HEK293 (cell line): ENCODE measurements around the gene NECAB3.

Experiments used
- CTCF ChIA-PET: fragments of 350-600 bp; formaldehyde crosslinking; extraction: SDS; loops from one replicate; lab custom pipeline; 2021; ENCODE audit warnings: antibody characterized with exemption; lab: Yijun Ruan, JAX
- POLR2A ChIA-PET: fragments of 300-600 bp; formaldehyde crosslinking; extraction: SDS; loops from one replicate; lab custom pipeline; 2020; ENCODE audit warnings: antibody characterized with exemption, inconsistent platforms; lab: Yijun Ruan, JAX
- H3K27ac ChIP-seq: fragments of 200-500 bp; sonication (Bioruptor generic); 2 replicates; pipeline ENCODE4 v1.5.1; 2014; ENCODE audit warnings: low read depth, low read length, control low read depth, inconsistent platforms; ENCODE audit errors: extremely low read depth
- H3K36me3 ChIP-seq, 2 experiments: fragments of 200-500 bp in 1 of 2; sonication (Bioruptor generic) in 1 of 2; 1 replicate in 1 of 2; 2 replicates in 1 of 2; pipeline ENCODE4 v1.5.1; 2014 to 2017; ENCODE audit warnings: inconsistent platforms in 2 of 2, low read length in 2 of 2; ENCODE audit not compliant: control insufficient read depth in 2 of 2, insufficient read depth in 1 of 2
- H3K4me1 ChIP-seq: fragments of 200-500 bp; sonication (Bioruptor generic); 2 replicates; pipeline ENCODE4 v1.5.1; 2014; ENCODE audit warnings: mild to moderate bottlenecking, low read length, inconsistent platforms; ENCODE audit not compliant: control insufficient read depth, insufficient read depth
- H3K4me3 ChIP-seq: 2 replicates; pipeline ENCODE4 v1.5.1; 2011; ENCODE audit warnings: low read depth, mild to moderate bottlenecking, control low read depth, low read length, moderate library complexity
- H3K9me3 ChIP-seq: fragments of 200-500 bp; sonication (Bioruptor generic); 2 replicates; pipeline ENCODE4 v1.5.1; 2014; ENCODE audit warnings: low read depth, low read length, inconsistent platforms; ENCODE audit not compliant: control insufficient read depth, insufficient read depth
- OSR2 ChIP-seq: fragments of 450-650 bp; formaldehyde crosslinking; IDR thresholded peaks from 2 replicates; pipeline ENCODE4 v1.5.1; 2016; ENCODE audit warnings: missing biosample characterization, missing genetic modification characterization
- REPIN1 ChIP-seq: fragments of 450-650 bp; formaldehyde crosslinking; IDR thresholded peaks from 2 replicates; pipeline ENCODE4 v1.5.1; 2017; ENCODE audit warnings: missing biosample characterization, missing genetic modification characterization, low read depth
- SCRT2 ChIP-seq: fragments of 450-650 bp; formaldehyde crosslinking; IDR thresholded peaks from 2 replicates; pipeline ENCODE4 v1.5.1; 2016; ENCODE audit warnings: missing biosample characterization, missing genetic modification characterization
- TCF7L2 ChIP-seq: IDR thresholded peaks from 2 replicates; pipeline ENCODE4 v1.6.1; 2011; ENCODE audit warnings: low read depth, mild to moderate bottlenecking, inconsistent platforms, low read length, moderate library complexity, borderline replicate concordance
- ZBTB7A ChIP-seq: fragments of 450-650 bp; formaldehyde crosslinking; IDR thresholded peaks from 2 replicates; pipeline ENCODE4 v1.5.1; 2016; ENCODE audit warnings: low read depth, missing biosample characterization, missing genetic modification characterization
- ZFP3 ChIP-seq: fragments of 450-650 bp; formaldehyde crosslinking; IDR thresholded peaks from 2 replicates; pipeline ENCODE4 v1.5.1; 2016; ENCODE audit warnings: low read depth, missing biosample characterization, missing genetic modification characterization
- ZNF133 ChIP-seq: fragments of 450-650 bp; formaldehyde crosslinking; IDR thresholded peaks from 2 replicates; pipeline ENCODE4 v1.5.1; 2016; ENCODE audit warnings: missing biosample characterization, missing genetic modification characterization
- ZNF155 ChIP-seq: fragments of 450-650 bp; formaldehyde crosslinking; IDR thresholded peaks from 2 replicates; pipeline ENCODE4 v1.5.1; 2016; ENCODE audit warnings: missing biosample characterization, missing genetic modification characterization
- ZNF221 ChIP-seq: fragments of 450-650 bp; formaldehyde crosslinking; IDR thresholded peaks from 2 replicates; pipeline ENCODE4 v1.5.1; 2017; ENCODE audit warnings: missing biosample characterization, missing genetic modification characterization, borderline replicate concordance
- ZNF266 ChIP-seq: fragments of 450-650 bp; formaldehyde crosslinking; IDR thresholded peaks from 2 replicates; pipeline ENCODE4 v1.5.1; 2016; ENCODE audit warnings: missing biosample characterization, missing genetic modification characterization, low read depth
- ZNF335 ChIP-seq: fragments of 450-650 bp; formaldehyde crosslinking; conservative IDR thresholded peaks from 2 replicates; pipeline ENCODE4 v1.5.1; 2016; ENCODE audit warnings: missing biosample characterization, missing genetic modification characterization
- ZNF350 ChIP-seq: fragments of 450-650 bp; formaldehyde crosslinking; IDR thresholded peaks from 2 replicates; pipeline ENCODE4 v1.5.0; 2017; ENCODE audit warnings: missing biosample characterization, mild to moderate bottlenecking, missing genetic modification characterization
- ZNF37A ChIP-seq: fragments of 450-650 bp; IDR thresholded peaks from 2 replicates; pipeline ENCODE4 v1.5.1; 2018; ENCODE audit warnings: missing biosample characterization, missing genetic modification characterization
- ZNF391 ChIP-seq: fragments of 450-650 bp; formaldehyde crosslinking; IDR thresholded peaks from 2 replicates; pipeline ENCODE4 v1.5.1; 2016; ENCODE audit warnings: low read depth, missing biosample characterization, missing genetic modification characterization, borderline replicate concordance
- ZNF623 ChIP-seq: fragments of 450-650 bp; formaldehyde crosslinking; IDR thresholded peaks from 2 replicates; pipeline ENCODE4 v1.5.1; 2016; ENCODE audit warnings: missing biosample characterization, missing genetic modification characterization
- ZNF654 ChIP-seq: fragments of 450-650 bp; formaldehyde crosslinking; IDR thresholded peaks from 2 replicates; pipeline ENCODE4 v1.5.1; 2016; ENCODE audit warnings: low read depth, missing biosample characterization, missing genetic modification characterization
- ZNF658 ChIP-seq: fragments of 450-650 bp; formaldehyde crosslinking; IDR thresholded peaks from 2 replicates; pipeline ENCODE4; 2016; ENCODE audit warnings: missing biosample characterization, missing genetic modification characterization
- ZNF660 ChIP-seq: fragments of 450-650 bp; IDR thresholded peaks from 2 replicates; pipeline ENCODE4 v1.5.1; 2018; ENCODE audit warnings: missing biosample characterization, mild to moderate bottlenecking, missing genetic modification characterization
- ZNF707 ChIP-seq: fragments of 450-650 bp; formaldehyde crosslinking; IDR thresholded peaks from 2 replicates; pipeline ENCODE4 v1.5.1; 2016; ENCODE audit warnings: missing biosample characterization, missing genetic modification characterization
- ZNF76 ChIP-seq: fragments of 450-650 bp; formaldehyde crosslinking; IDR thresholded peaks from 2 replicates; pipeline ENCODE4; 2016; ENCODE audit warnings: low read depth, missing biosample characterization, missing genetic modification characterization, borderline replicate concordance
- ZNF777 ChIP-seq: fragments of 450-650 bp; formaldehyde crosslinking; IDR thresholded peaks from 2 replicates; pipeline ENCODE4 v1.5.1; 2017; ENCODE audit warnings: missing biosample characterization, missing genetic modification characterization, borderline replicate concordance
- ZNF837 ChIP-seq: fragments of 450-650 bp; formaldehyde crosslinking; IDR thresholded peaks from 2 replicates; pipeline ENCODE4 v1.5.1; 2016; ENCODE audit warnings: missing biosample characterization, missing genetic modification characterization
- ZXDB ChIP-seq: fragments of 450-650 bp; formaldehyde crosslinking; IDR thresholded peaks from 2 replicates; pipeline ENCODE4 v1.5.1; 2016; ENCODE audit warnings: missing biosample characterization, missing genetic modification characterization
- TF ChIP-seq, protein P1 (sequence below): fragments of 450-650 bp; formaldehyde crosslinking; IDR thresholded peaks from 2 replicates; pipeline ENCODE4 v1.5.1; 2017; ENCODE audit warnings: missing biosample characterization, missing genetic modification characterization
- TF ChIP-seq, protein P2 (sequence below): fragments of 450-650 bp; formaldehyde crosslinking; IDR thresholded peaks from 2 replicates; pipeline ENCODE4 v1.5.1; 2016; ENCODE audit warnings: missing biosample characterization, missing genetic modification characterization
- TF ChIP-seq, protein P3 (sequence below): fragments of 450-650 bp; formaldehyde crosslinking; IDR thresholded peaks from 2 replicates; pipeline ENCODE4 v1.5.1; 2016; ENCODE audit warnings: missing biosample characterization, missing genetic modification characterization

The NECAB3 gene

DNA sequence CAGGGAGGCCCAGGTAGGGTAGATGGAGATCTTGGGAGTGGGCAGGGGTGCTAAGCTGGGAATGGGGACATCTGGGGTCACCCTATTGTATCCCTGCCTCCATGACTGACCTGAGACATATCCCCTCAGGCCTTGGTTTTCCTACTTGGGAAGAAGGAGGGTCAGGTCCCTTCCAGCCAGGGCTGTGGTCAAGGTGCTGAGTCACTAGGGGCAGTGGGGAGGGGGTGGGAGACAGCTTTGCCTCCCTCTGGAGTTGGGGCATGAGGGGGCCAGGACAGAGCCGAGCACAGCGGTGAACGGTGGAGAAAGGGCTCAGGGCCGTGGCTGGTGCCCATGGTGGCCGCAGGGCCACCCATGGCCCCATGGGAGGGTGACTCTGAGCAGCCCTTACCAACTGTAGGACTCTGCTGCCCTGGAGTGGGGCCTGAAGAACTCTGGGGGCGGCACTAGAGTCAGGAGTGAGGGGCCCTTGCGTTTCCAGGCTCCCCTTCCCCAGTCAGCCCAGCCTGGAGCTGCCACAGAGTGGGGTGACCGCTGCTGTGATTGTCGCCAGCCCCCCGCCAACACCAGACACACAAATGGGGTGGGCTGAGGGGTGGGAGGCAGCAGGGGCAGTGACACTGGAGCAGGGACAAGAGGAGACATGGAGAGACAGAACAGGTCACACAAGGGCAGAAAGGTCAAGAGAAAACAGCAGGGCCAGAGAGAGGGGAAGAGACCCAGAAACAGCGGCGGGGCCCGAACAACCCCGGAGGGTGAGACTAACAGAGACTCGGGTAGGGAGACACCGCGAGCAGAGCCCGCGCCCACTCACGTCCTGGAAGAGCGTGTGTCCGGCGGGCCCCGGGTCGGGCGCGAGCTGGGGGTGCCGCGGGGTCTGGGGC lies 576 bp downstream of the NECAB3 start (continued):
- TF ChIP-seq, protein P1, sequence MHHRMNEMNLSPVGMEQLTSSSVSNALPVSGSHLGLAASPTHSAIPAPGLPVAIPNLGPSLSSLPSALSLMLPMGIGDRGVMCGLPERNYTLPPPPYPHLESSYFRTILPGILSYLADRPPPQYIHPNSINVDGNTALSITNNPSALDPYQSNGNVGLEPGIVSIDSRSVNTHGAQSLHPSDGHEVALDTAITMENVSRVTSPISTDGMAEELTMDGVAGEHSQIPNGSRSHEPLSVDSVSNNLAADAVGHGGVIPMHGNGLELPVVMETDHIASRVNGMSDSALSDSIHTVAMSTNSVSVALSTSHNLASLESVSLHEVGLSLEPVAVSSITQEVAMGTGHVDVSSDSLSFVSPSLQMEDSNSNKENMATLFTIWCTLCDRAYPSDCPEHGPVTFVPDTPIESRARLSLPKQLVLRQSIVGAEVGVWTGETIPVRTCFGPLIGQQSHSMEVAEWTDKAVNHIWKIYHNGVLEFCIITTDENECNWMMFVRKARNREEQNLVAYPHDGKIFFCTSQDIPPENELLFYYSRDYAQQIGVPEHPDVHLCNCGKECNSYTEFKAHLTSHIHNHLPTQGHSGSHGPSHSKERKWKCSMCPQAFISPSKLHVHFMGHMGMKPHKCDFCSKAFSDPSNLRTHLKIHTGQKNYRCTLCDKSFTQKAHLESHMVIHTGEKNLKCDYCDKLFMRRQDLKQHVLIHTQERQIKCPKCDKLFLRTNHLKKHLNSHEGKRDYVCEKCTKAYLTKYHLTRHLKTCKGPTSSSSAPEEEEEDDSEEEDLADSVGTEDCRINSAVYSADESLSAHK = peak; percentile 32; the same call in 1 of the 2 replicates
- TF ChIP-seq, protein P2, sequence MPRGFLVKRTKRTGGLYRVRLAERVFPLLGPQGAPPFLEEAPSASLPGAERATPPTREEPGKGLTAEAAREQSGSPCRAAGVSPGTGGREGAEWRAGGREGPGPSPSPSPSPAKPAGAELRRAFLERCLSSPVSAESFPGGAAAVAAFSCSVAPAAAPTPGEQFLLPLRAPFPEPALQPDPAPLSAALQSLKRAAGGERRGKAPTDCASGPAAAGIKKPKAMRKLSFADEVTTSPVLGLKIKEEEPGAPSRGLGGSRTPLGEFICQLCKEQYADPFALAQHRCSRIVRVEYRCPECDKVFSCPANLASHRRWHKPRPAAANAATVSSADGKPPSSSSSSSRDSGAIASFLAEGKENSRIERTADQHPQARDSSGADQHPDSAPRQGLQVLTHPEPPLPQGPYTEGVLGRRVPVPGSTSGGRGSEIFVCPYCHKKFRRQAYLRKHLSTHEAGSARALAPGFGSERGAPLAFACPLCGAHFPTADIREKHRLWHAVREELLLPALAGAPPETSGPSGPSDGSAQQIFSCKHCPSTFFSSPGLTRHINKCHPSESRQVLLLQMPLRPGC (tag by site-specific recombination) = no peak
- no peak for TF ChIP-seq ZNF266 (tag by site-specific recombination)
- no peak for TF ChIP-seq ZNF133 (tag by site-specific recombination)
- no peak for TF ChIP-seq ZNF658 (tag by site-specific recombination)
- TF ChIP-seq TCF7L2 = no peak
- no peak for TF ChIP-seq ZNF335 (tag by site-specific recombination)
- TF ChIP-seq ZXDB (tag by site-specific recombination) = 0 out of 2 replicates have a peak, but pooled peaks have one; percentile 8
- no peak for TF ChIP-seq ZNF391 (tag by site-specific recombination)
- no peak for TF ChIP-seq ZNF221 (tag by site-specific recombination)
- TF ChIP-seq ZNF837 (tag by site-specific recombination) = no peak
- TF ChIP-seq ZNF623 (tag by site-specific recombination) = no peak
- TF ChIP-seq REPIN1 (tag by site-specific recombination) = no peak
- no peak for TF ChIP-seq ZFP3 (tag by site-specific recombination)
- no peak for TF ChIP-seq ZNF707
- TF ChIP-seq OSR2 (tag by site-specific recombination) = no peak
- TF ChIP-seq, protein P3, sequence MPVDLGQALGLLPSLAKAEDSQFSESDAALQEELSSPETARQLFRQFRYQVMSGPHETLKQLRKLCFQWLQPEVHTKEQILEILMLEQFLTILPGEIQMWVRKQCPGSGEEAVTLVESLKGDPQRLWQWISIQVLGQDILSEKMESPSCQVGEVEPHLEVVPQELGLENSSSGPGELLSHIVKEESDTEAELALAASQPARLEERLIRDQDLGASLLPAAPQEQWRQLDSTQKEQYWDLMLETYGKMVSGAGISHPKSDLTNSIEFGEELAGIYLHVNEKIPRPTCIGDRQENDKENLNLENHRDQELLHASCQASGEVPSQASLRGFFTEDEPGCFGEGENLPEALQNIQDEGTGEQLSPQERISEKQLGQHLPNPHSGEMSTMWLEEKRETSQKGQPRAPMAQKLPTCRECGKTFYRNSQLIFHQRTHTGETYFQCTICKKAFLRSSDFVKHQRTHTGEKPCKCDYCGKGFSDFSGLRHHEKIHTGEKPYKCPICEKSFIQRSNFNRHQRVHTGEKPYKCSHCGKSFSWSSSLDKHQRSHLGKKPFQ (tag by site-specific recombination) = no peak
- peak; percentile 49; the same call in 1 of the 2 replicates for TF ChIP-seq ZBTB7A
- no peak for TF ChIP-seq ZNF76 (tag by site-specific recombination)
- no peak for TF ChIP-seq SCRT2 (tag by site-specific recombination)
- no peak for TF ChIP-seq ZNF777 (tag by site-specific recombination)

DNA sequence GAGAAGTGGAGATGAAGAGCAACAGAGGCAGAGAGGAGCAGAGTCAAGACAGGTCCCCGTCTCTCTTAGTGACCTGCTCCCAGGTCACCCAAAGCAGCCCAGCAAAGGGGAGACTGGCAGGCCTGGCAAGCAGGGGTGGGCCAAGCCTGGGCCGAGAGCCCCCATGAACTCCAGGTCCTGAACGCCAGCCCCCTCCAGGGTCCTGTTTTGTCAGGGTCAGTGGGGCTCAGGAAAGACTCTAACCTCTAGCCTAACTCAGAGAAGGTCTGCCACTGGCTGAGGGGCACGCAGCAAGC lies 1.2 kb downstream of the NECAB3 start:
- peak overlapping the region; percentile 61 for H3K4me3 ChIP-seq
- POLR2A ChIA-PET = interaction anchor here (1.0 to 1.9 kb wide), 2 partner anchors 9 to 12 kb away, joined by 3 to 8 read pairs; no protein-coding TSS in a partner anchor
- TF ChIP-seq TCF7L2 = no peak
- no peak for TF ChIP-seq ZNF350
- no peak for TF ChIP-seq ZNF654 (tag by site-specific recombination)
- no peak for TF ChIP-seq ZNF660 (tag by site-specific recombination)
- TF ChIP-seq ZNF155 (tag by site-specific recombination) = no peak
- TF ChIP-seq ZNF37A (tag by site-specific recombination) = no peak

More for the DNA sequence above, 1.2 kb downstream of the NECAB3 start:
- no peaks in the 10 kb centered on the region; the same call in 1 of the 2 replicates for H3K4me1 ChIP-seq
- peaks cover 3 to 67% of the 10 kb centered on the region in 2 experiments; a peak in 2 of 3 replicates for H3K36me3 ChIP-seq
- peak overlapping the region; percentile 46; the same call in 1 of the 2 replicates for H3K27ac ChIP-seq
- H3K9me3 ChIP-seq = no peaks in the 10 kb centered on the region
- CTCF ChIA-PET = no interaction called here
